Activated gamma-delta T cell (primary cell): ENCODE results near the gene CIAO3.
"Not testable (repeated sequence)": the region's sequence is repeated elsewhere in the genome, so short reads cannot be mapped to it uniquely, and the experiment has no call there.

ENCODE experiments used
- DNase-seq: peaks from one replicate; lab custom pipeline; 2025; lab: John Stamatoyannopoulos, UW

CIAO3 gene

DNA sequence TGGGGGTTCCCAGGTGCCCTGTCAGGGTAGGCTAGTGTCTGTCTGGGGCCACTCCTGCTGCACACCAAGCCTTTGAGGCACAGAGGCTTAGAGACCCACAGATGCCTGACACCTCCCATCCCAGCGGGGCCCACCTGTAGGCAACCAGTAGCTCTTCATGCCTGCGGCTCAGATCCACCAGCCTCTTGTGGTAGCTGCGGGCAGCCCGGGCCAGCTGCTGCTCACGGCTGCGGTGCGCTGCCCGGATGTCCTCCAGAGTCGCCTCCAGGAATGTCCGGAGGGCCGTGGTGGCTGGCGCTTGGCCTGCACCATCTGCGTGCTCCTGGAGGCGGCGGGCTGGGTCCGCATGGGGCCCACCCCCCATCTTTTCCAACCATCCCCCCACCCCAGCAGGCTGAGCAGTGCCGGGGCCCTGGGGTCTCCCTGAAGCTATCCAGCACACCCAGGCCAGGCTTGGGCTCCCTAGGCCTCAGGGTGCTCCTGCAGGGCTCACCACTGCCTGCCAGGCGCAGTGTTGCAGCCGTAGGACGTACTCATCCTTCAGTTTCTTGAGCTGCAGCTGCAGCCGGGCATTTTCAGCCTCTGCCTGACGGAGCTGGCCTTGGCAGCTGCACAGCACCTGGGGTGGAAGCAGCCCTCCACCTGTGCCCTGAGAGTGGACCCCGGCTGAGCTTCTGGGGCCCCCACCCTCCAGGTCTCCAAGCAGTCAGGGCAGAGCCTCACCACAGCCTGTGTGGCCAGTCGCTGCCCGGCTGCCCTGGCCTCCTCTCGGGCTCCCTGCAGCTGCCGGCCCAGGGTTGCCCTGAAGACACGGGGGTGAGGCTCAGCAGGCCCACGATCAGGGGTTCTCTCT lies 16.4 kb downstream of the CIAO3 start:
- DNase-seq: no peak

DNA sequence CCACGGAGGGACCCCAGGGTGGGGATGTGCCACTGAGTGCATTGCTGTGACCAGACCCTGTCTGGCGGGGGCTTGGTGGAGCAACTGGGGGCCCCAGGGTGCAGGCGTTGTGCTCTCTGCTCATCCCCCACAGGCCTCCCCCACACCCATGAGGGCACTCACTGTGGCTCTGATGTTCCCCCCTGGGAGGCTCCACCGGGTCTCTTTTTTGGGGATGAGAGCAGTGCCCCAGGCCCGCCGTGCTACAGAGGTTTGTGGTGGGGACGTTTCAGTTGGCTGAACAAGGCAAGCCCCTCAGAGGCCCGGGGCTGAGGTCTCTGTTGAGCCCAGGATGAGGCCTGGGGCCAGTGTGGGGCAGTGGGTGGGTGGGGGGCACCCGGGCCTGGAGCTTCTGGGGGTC lies 17.1 kb downstream of the CIAO3 start:
- no peak for DNase-seq

DNA sequence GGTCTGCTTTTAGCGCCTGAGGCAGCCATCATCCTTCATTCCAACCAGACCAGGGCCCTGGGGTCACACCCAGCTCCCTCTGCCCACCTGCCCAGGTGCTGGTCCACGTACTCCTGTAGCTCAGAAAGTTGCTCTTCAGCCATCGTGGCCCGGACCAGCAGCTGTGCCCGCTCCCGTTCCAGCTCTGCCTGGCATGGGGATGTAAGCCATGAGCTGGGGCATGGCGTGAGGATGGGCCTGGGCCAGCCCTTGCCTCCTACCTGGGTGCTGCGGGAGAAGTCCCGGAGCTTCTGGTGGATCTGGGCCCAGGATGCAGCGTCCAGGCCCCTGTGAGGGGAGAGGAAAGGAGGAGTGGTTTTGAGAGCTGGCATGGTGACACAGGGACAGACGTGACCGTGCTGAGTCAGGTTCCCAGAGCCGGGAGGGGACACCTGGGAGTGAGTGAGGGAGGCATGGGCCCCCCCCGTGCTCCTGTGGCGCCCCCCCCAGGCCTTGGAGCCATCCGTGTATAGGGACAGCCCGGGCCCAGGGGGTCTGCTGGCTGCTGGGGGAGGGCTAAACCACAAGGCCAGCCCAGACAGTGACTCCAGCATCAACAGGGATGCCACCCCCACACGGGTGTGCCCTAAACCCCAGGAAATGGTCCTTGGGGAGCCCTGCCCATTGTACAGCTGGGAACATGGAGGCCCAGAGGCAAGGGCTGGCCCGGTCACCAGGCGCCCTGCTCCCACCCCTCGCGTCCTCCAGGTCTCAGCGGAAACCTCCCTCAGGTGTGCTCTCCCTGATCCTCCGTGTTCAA lies 17.8 kb downstream of the CIAO3 start:
- no peak for DNase-seq

DNA sequence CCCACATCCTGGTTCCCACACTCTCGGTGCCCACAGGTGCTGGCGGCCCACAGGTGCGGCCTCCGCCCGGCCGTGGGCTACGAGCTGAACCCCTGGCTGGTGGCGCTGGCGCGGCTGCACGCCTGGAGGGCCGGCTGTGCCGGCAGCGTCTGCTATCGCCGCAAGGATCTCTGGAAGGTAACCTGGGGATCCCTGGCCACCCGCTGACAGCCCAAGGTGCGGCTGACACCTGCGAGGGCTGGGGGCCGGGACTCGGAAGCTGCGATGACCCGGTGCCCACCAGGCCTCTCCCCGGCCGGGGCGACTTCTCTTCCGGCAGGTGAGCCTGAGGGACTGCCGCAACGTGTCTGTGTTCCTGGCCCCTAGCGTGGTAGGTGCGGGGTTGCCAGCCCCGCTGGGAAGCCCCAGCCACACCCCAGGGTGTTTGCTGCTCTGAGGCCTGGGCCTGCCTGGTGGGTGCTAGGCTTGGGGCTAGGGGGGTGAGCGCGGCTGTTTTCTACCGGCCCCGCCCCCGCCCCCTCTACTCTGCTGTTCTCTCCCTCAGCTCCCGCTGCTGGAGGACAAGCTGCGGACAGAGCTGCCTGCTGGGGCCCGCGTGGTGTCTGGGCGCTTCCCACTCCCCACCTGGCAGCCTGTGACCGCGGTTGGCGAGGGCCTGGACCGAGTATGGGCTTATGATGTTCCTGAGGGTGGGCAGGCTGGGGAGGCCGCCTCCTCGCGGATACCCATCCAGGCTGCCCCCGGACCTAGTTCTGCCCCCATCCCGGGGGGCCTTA lies 18.8 kb downstream of the CIAO3 start:
- peak; percentile 53 for DNase-seq

DNA sequence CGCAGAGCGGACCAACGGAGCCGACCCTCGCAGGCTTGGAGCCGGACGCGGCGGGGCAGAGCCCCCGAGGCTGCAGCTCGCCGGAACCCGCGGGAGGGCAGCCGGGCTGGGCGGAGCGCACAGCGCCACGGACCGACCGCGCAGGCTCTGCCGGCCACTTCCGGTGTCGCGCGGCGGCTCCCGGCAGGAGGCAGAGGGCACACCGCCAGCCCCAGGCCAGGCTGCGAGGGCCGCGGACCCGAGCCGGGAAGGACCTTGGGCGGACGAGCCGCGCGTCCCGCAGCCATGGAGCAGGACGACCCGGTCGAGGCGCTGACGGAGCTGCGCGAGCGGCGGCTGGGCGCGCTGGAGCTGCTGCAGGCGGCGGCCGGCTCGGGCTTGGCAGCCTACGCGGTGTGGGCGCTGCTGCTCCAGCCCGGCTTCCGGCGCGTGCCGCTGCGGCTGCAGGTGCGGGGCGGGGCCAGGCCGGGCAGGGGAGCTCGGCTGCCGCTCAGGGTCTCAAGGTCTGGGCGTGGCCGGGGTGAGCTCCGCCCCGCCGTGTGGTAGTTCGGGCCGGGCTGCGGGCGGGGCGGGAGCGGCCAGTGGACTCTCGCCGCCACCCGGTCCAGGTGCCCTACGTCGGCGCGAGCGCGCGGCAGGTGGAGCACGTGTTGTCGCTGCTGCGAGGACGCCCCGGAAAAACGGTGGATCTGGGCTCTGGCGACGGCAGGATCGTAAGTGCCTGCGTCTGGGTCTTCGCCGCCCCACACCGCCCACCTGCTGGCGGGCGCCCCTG lies 19.6 kb downstream of the CIAO3 start, which contains the start of gene ANTKMT:
Gene ANTKMT, plus strand, starts transcription at position 157 of the 775 bp plus-strand sequence. Its CDS starts 129 bp downstream, at position 286.
- peak; percentile 71 for DNase-seq

DNA sequence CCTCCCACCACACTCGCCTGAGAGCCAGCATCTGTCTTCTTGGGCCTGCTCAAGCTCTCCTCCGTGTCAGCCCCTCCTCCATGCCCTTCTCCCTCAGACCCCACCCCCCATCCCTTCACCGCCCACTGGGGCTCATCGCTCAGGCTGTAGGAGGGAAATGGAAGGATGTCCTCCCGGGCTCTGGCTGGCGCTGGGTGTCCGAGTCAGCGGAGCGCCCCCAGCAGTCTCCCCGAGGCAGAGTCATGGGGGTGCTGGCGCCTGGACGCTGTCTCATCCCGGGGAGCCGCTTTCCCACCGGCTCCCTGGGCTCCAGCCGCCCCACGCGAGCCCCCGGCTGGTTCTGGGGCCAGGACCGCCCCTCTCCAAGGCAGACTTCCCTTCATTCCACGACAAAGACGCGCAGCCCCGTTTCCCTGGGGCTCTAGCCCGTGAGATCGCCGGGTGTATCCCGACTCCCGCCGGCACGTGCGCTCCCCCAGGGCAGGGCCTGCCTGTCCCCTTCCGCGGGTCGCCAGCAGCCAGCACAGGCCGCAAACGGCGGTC lies 20.3 kb downstream of the CIAO3 start:
- no peak for DNase-seq

DNA sequence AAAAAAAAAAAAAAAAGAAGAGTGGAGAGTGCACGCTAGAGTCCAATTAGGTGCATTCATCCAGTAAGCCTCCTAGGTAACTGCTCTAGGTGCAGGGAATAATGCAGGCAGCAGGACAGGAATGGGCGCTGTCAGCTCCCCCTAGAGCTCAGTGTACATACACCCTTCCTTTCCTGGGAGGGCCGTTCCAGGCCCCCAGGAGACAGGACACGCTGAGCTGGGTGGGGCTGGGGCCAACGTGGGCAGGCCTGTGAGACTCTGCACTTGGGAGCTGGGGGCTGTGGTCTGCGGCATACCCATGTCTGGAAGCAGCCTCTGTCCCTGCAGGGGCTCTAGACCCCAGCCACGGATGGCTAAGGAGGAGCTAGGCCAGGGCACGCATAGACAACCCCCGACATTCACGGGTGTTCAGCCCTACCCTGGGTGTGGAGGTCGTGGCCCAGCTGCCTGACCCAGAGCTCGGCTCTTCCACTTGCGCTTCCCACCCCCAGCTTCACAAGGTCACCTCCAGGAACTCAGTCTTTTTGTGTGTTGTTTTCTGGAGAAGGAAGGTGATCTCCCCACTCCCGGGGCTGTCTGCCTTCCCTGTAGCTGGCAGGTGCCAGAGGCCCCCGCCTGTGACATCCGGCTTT lies 20.9 kb downstream of the CIAO3 start:
- DNase-seq: no peak

DNA sequence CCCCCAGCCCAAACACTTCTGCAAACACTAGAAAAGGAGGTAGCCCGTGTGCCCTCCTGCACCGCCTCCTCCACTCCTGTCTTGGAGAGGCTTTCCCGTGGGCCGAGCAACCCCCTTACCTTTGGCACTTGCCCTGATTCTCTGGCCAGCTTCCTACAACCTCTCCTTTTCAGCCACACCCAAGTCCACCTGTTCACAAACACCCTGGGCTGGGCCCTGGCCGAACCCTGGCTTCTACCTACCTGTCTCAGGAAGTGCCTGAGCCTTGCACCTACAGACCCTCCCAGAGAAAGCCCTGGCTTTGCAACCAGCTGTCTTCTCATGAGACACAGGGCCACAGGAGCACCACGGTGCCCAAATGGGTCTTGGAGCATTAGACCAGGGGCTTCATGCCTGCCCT lies 21.9 kb downstream of the CIAO3 start:
- no peak for DNase-seq

DNA sequence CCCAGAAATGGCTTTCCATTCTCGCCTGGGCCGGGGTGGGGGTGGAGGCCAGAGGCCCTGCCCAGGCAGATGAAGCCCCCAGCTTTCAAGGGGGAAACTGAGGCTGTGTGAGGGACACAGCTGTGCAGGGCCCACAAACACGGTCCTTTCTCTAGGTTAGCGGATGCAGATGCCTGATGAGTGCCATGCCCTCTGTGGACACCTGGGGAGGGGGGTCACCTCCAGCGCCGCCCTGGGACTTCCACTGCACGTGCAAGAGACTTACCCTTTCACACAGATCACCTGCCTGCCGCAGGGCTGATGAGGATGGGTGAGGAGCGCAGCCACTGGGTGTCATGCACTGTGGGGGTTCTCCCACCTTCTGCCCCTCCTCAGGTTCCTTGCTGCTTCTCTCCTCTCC lies 22.4 kb downstream of the CIAO3 start:
- DNase-seq: no peak

DNA sequence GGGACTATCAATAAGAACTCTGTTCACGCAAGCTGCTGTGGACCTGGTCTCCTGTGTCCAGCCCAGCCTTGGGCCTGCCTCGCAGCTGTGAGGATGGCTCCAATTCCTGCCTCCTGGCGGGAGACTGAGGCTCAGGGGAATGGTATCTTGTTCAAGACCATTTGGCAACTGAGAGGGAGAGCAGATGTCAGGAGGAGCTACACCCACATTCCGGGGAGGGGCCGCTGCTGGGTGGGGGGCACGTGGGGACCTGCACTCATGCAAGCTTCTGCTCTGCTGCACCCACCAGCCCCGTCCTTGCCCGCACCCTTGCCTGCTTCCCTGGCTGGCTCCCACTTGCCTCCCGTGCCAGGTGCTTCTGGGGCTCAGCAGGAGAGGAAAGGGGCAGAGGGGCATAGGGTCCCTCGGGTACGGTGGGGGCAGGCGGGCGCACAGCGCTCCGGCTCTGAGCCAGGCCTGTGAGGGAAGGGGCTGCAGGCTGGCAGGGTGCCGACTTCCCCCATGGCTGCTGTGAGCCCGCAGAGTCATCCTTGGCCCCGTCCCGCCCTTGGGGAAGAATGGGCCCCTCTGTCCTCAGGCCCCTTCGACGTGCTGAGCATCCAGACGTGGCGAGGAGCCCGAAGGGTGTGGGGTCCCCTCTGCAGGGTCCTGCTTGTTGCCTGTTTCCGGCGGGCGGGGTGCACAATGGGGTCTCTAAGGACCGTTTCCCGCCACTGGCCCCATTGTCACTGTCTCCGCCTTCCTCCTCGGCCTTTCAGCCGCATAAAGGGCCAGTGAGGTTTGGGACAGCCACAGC lies 23.1 kb downstream of the CIAO3 start:
- DNase-seq: no peak

DNA sequence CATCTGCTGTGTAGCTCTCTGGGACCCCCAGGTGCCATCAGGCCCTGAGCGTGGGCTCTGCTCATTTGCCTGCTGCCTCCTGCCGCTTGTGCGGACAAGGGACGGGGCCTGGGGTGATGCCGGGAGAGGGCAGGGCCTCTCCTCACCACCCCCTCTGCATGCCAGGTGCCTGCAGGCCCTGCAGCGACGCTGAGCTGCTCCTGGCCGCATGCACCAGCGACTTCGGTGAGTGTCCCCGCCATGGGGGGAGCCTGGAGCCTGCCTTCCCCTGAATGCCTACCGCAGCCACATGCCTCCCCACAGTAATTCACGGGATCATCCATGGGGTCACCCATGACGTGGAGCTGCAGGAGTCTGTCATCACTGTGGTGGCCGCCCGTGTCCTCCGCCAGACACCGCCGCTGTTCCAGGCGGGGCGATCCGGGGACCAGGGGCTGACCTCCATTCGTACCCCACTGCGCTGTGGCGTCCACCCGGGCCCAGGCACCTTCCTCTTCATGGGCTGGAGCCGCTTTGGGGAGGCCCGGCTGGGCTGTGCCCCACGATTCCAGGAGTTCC lies 23.9 kb downstream of the CIAO3 start:
- no peak for DNase-seq

DNA sequence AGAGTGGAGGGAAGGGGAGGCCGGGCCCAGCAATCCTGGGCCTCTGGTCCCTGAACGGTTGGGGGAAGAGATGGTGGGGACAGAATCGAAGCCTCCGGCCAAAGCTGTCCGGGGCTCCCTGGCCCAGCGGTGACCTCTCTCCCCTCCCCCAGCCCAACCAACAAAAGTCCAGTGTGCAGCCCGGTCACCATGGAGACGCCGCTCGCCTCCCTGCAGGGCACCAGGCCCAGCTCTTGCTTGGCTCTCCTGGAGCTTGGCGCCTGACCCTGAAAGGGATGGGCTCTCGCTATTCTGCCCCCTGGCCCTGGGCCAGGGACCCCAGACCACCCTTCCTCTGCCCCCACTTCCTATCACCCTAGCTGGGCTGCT lies 24.6 kb downstream of the CIAO3 start:
- DNase-seq: no peak

DNA sequence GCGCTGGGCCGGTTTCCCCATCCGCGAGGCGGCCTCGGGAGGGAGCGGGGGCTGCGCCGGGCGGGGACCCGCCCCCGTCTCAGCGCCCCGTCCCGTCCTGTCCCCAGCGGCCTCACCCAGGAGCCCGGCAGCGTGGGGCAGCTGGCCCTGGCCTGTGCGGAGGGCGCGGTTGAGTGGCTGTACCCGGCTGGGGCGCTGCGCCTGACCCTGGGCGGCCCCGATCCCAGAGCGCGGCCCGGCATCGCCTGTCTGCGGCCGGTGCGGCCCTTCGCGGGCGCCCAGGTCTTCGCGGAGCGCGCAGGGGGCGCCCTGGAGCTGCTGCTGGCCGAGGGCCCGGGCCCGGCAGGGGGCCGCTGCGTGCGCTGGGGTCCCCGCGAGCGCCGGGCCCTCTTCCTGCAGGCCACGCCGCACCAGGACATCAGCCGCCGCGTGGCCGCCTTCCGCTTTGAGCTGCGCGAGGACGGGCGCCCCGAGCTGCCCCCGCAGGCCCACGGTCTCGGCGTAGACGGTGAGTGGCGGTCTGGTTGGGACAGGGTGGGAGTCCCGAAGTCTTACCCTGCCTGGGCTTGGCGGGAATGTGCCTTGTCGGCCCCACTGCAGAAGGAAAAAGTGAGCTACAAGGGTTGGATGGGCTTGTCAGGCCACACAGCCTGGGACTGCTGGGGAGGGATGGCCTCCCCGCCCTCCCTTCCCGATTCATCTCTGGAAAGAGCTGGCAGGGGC lies 25.2 kb downstream of the CIAO3 start:
- no peak for DNase-seq

DNA sequence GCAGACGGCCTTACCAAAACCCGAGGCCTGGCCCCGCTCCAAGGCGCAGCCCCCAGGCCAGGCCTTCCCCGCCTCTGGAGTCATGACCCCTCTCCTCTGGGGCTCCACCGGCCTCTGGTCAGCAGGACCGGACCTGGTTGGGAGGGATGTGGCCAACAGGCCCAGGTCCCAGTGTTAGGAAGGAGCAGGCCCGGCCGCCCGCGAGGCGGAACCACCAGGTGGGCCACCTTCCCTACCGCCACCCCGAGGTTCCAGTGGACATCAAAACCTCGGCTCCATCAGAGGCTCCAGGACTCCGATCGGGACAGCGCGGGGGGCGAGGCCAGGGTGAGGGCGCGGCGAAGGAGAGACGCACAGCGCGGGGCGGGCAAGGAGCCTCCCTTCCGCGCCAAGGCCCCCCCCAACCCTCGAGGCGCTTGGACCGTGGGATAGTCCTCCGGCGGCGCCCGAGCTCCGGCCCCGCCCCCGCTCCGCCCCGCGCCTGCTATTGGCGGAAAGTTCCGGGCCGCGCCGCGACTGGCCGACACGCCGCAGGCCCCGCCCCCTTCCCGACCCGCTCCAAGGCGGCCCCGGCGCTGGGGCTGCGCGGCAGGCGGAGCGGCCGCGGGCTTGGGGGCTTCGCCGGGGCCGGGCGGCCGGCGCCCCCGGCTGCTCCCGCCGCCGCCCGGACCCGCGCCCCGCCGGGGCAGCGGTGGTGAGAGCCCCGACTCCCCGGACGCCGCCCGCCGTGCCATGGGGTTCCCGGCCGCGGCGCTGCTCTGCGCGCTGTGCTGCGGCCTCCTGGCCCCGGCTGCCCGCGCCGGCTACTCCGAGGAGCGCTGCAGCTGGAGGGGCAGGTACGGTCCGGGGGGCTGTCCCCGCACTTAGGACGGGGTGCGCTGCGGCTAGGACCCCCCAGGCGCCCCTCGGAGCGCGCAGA lies 26.0 kb downstream of the CIAO3 start, which contains the start of gene METRN:
Gene METRN, plus strand, starts transcription at position 561 of the 919 bp plus-strand sequence. Its CDS starts 172 bp downstream, at position 733.
- DNase-seq: peak; percentile 81

DNA sequence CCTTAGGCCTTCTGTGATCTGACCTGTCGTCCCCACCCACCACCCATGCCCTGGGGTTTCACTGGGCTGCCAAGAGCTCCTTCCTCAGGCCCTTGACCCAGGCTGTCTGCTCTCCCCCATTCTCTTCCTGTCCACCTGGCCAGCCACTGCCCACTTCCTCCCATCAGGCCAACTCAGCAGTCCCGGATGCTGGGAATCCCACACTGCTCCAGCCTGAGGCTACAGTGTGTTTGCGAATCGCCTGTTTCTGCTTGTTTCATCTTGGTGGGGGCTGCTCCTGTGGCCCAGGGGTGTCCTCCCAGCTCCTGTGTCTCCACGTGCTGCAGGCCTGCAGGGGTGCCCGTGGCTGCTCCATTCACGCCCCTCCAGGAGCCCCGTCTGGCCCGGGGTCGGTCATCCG lies 26.7 kb downstream of the CIAO3 start:
- DNase-seq: no peak

DNA sequence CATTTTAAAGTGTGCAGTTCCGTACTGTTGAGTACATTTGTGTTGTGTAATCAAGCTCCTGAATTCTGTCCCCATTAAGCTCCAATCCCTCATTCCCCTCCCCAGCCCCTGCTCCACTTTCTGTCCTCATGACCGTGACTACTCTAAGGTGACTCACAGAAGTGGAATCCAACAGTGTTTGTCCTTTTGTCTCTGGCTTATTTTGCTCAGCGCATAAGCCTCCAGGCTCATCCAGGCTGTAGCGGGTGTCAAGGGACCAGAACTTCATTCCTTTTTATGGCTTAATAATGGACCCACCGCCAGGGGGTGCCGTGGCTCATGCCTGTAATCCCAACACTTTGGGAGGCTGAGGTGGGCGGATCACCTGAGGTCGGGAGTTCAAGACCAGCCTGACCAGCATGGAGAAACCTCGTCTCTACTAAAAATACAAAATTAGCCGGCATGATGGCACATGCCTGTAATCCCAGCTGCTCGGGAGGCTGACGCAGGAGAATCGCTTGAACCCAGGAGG lies 28.0 kb downstream of the CIAO3 start:
- DNase-seq: not testable (repeated sequence)

DNA sequence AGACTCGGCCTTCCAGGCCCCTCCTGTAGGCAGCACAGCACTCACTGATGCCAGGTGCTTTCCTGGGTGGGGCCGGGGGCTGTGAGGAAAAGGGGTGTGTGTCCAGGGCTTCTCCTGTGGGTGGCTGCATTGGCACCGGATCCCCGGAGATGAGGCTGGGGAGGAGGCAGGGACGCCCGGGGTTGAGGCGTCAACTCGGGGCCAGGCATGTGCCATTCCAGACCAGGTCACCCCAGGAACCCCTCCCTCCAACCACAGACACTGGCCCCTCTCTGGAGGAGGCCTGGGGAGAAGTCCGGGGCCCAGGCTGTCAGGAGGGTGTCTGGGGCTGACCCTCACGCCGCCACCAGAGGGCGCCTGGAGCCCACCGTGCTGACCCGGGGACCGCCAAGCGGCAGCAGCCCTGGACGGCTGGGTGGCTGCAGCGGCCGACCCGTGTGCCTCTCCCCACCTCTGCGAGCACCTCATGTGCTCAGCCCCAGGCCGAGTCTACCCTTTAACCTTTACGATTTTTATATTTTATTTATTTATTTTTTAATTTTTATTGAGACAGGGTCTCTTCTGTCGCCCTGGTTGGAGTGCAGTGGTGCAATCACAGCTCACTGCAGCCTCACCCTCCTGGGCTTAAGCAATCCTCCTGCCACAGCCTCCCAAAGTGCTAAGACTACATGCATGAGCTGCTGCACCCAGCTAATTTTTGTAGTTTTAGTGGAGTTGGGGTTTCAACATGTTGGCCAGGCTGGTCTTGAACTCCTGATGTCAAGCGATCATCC lies 29.1 kb downstream of the CIAO3 start:
- peak; percentile 64 for DNase-seq
